ENCODE results near the gene TSC22D1.

The TSC22D1 gene

DNA sequence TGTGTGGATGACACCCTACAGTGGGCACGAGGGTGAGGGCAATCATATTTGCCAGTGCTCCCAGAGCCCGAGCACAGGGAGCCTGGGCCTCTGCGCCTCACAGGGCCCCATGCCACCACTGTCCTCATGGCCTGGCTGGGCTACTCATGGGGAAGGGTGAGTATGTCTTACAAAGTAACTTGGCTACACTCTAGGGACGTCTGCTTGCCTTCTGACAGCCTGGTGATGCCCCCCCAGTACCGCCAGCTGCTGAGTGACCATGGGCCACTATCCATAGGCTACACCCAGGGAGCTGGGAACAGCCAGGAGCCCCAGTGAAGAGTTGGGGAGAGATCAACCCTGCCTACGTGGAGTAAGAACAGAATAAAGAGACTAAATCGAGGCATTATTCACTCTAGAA lies 123.7 kb downstream of the TSC22D1 start:
- DNase-seq (ENCODE audit: low spot score) = no peak

DNA sequence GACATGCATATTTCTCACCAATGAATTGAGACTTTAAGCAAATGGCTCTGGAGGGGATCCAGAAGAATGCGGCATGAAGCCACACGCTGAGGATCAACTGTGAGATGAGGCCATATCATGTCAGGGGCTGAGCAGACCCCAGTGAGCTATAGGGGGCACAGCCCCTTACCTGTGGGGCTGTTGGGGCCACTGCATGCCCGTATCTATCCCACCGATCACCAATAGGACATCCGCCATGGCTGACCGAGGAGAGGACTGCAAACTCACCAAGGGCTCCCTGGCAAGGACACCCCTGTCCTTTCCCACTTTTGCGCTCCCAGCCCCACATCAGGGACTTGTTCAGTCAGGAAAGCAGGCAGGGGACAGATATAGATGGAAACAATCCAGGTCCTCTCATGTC lies 124.5 kb downstream of the TSC22D1 start:
- no peak for DNase-seq (ENCODE audit: low spot score)

DNA sequence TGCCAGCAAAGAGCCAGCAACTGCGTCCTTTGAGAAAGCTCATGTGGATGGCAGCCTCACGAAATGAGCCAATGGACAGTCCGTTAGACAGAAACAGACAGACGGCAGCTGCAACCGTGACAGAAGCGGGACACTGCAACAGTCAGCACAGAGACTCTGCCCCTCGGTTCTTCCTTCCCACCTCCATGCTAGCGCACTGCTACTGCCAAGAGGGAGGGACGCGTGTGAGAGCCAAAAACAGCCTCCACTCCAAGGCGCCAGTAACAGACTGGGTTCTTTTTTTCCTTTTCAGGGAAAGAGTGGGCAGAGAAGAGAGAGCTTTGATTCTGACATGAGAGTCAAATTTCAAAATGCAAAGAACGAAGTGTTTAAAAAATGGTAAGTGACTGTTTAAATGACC lies 125.0 kb downstream of the TSC22D1 start:
- no peak for DNase-seq (ENCODE audit: low spot score)

DNA sequence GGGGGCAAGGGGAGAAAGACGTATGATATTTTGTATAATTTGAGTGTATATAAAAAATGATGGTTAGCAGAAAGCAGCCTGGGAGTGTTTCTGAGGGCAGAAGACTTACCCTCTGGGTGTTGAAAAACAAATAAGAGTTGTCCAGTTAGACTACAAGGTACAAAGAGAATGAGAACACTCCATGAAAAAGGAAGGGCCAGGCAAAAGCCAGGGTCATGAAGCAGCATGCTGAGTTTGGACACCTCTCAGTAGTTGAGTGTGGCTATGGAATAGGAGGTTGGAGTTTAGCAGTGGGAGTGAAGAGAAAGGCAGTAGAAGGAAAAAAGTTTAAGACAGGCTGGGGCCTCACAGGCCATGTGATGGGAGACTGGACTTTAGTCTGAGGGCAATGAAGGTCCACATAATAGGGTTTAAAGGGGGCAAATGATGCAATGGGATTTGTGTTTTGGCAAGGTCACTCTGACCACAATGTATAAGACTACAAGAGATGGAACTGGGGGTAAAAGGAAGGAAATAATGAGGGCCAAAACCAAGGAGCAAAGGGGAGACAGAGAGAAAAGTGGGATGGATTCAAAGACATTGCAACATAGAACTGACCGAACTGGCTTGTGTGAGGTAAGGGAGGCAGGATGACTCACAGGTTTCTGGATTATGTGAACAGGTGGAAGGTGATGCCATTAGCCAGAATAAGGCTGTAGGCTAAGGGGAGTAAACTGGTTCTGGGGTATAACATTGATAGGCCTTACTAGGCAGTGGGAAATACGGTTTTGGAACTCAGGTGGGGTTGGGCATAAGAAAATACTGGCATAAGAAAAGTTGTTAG lies 125.9 kb downstream of the TSC22D1 start:
- no peak for DNase-seq (ENCODE audit: low spot score)

DNA sequence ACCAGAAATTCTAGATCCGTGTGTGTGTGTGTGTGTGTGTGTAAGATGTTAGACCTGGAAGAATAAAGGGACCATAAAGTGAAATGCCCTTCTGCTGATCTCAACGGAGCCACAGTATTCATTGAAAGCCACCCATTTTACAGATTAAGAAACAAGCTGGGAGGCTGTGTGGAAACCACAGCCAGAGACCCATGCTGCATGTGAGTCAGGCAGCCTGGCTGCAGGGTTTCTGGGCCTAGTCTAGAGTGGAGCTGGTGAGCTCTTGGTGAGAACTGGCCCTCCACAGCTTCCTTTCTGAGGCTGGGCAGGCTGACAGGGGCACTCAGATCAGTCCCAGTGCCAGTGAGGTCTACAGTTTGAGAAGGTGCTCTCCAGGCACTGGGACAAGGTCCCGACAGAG lies 127.3 kb downstream of the TSC22D1 start:
- DNase-seq (ENCODE audit: low spot score) = no peak

DNA sequence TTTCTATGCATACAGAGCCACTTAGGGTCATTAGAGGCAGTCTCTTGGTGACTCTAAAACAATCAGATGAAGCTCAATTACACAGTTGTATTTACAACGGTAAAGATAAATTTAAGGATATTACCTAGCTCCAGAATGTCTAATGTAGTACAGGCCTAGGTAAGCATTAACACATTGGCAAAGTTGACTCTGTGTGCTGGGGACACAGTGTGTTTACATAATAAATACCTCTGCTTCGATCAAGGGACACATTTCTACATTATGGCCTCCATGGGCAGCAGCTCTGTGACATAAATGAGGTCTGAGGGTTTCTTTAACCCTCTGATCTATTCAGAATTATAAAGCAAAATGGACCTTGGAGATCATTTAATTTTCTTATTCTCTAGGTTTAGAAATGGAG lies 127.8 kb downstream of the TSC22D1 start:
- DNase-seq (ENCODE audit: low spot score) = no peak

DNA sequence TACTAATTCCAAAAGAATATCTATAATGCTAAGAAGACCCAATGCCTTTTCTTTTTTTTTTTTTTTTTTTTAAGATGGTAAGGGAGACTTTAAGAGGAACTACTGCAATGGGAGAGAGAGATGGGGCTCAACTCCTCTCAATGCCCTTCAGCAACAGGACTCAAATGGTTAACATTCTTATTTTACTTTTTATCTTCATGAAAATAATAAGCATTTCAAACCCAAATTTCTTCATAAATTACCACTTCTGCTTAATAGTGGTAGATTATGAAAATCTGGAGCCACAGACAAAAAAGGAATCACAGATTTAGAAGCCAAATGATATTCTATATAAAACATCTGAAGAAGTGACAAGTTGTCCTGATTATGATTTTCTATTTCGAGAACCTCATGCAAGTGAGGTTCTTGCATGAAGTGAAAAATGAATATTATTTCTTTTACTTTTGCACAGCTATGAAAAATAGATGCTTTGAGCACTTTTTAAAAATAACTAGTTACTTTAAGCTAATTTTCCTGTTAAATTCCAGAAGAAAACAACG lies 128.3 kb downstream of the TSC22D1 start:
- DNase-seq (ENCODE audit: low spot score) = no peak

DNA sequence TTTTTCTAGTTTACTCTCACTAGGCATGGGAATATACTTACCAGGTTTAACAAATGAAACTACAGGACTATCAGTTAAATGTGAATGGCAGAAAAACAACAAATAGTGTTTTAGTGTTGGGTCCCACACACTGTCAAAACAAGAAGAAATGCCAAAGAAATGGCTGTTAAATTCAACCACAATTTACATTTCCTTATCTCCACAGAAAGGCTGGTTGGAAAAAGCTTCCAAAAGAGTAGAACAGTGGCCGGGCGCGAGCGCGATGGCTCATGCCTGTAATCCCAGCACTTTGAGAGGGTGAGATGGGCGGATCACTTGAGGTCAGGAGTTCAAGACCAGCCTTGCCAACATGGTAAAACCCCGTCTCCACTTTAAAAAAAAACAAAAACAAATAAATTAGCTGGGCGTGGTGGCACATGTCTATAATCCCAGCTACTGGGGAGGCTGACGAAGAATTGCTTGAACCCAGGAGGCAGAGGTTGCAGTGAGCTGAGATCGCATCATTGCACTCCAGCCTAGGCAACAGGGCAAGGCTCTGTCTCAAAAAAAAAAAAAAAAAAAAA lies 136.0 kb downstream of the TSC22D1 start:
- DNase-seq (ENCODE audit: low spot score) = no peak

DNA sequence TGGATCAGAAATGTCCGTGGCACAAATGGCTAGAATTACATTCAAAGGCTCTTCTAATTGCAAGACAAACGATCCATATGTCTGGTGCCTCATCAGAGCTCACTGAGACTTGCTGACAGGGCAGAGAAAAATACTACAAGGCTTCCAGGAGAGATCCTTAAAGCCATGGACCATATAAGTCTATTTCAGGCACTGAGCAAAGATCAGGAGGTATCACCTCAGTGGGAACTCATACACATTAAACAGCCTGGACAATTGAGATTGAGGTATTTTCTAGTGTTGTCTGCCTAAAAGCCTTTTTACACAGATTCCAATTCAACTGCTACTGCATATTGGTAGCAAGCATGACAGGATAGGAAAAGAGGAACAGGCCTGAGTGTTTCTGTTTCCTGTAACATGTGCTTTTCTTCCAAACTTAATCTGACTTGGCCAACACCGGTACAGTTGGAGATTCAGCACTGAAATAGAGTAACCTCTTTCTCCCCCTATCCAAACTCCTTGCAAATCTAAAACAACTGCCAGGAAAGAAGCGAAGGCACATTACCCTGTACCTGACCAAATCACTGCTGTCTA lies 136.6 kb downstream of the TSC22D1 start:
- DNase-seq (ENCODE audit: low spot score) = no peak

DNA sequence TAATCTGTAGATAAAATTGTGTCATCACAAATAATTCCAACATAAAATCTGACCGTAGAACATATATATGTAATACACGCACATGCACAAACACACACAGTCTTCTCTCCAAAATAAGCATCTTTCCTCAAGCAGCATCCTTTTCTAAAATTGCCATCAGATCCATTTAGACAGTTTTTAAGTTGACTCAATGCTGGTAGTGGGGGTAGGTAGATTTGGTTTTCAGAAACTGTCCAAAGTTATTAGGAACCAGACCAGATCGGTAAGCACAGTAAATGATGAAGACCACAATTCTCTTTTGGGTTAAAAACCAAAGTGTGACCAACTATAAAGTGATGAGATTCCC lies 137.9 kb downstream of the TSC22D1 start:
- DNase-seq (ENCODE audit: low spot score) = no peak

DNA sequence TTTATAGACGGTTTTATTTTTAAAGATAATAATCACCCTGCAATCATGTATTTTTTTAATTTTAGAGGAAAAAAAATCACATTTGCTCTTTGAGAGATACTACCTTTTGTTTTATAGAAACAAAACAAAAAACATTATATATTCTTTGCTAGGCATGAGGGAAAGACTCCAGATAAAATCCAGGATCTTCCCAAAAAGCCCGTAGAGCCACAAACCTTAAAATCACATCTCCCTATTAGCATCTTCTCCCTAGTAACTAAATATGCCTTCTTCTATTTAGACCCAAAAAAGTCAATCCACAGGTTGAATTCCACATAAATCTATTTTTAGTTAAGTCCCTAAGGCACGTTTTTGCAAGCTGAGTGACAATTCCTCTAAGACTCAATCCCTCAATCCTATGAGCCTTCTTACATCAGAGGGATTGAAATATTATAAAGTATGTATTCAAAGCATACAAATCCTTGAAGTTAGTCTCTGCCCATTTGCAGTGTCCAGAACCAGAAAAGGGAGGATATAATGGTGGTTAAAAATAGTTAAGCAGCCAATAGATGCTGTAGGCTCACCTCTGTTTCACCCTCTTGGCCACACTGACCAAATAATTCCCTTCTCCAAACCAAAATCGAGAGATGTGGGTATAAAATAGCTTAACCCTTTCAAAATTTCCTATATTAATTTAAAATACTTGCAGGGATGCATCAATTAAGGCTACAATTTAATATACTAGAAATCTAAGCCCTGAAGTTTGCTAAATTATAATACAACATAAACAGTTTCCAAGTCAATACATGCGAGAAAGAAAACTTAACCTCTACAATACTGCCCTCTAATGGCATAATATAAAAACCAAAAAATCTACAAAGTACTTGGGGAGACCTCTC lies 138.5 kb downstream of the TSC22D1 start:
- DNase-seq (ENCODE audit: low spot score) = no peak

DNA sequence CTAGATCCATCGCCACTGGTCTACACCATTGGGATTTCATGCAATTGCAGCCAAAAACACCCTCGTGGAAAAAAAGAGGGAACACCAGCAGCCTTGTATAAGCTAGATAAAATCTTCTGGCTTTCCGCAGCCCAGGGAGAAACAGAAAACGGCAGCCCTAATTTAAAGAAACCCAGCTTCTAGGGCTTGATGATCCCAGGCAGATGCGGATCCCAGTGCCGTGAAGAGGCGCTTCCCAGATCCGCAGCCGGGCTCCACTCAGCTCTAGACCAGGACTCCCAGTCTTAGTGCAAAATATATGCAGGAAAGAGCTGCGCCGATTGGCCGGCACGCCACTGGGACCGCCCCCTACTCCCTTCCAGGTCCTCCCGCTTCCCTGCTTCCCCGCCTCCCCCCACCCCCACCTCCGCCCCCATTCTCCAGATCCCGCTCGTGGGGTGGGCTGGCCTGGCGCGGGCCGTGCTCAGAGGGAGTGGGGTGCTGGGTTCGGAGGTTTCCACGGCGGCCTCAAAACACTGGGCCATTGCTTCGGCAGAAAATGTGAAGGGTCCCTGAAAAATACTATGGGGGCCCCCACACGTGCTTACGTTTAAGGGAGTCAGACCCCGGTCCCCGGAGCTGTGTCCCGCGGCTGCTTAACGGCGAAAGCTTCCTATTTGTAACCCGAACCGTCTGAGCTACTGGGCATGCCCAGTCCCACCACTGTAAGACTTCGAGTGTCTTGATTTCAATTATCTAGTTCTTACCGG lies 139.4 kb downstream of the TSC22D1 start:
- DNase-seq (ENCODE audit: low spot score) = peak; percentile 71

DNA sequence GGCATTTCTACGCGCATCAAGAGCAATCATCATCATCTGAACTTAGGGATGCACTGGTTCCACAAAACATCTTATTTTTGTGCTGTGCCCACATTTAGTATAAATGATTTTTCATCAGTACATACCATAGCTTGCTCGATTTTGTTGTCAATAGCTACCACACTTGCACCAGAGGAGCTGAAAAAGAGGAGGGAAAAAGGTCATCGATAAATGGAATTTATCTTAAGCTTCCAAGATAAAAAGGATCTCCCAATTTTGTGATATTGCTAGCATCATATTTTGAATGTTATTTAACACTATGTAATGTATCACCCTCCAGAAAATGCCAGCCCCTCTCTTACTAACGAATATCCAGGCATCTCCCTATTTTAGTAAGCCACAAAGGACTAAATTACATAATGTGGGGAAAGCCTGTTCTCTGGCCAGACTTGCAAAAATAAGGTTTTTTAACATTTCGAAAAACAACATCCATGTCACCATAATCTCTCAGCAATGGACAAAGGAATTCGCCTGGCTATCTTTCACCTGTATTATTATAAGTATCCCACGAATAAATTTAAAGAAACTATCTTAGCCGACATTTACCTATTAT lies 140.1 kb downstream of the TSC22D1 start:
- no peak for DNase-seq (ENCODE audit: low spot score)

DNA sequence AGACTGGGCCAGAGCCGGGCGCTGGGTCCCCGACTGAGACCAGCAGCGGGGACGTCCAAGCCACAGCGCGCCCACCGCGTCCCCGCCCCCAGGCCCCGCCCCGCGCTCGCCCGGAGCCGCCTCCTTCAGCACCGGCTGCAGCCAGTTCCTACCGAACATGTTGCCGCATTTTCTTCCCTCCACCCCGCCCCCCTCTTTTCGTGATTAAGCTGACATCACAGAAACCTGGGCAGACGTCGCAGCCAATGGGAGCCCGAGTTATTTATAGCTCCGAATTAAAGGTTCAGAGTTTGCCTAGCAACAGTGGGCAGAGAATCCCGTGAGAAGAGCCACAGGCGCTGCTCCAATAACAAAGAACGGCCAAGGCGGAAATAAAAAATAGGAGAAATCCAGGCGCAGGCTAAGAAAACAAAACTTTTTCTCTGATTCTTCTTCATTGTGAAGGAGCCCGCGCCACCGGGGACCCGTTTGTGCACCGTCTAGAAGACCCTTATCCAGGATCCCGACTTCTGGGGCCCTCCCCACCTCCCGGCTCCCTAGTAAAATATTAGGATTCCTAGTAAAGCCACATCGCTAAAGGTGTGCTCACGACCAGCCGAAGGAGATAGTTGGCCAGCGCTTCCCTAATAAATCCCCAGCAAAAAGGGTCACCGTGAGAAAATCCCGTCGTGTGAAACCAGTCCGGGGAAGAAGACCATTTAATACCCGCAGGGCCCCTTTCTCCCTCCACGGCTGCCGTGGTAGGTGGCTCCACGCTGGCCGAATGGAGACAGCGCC lies 140.8 kb downstream of the TSC22D1 start:
- DNase-seq (ENCODE audit: low spot score) = peak; percentile 71

DNA sequence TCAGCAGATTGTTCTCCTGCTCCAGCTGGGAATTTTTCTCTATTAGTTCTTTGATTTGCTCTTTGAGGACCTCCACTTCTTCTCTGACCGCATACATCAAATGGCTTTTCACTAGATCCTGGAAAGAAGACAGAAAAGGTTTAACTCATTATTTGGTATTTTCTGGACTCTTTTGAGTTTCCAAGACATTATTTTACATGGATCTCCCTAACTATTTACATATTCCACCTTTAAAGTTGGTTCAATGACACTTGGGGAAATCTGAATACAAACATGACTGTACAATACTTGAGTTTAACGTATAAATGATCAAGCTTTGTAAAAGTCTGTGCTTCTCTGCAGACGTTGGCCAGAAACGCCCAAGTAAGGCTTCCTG lies 141.4 kb downstream of the TSC22D1 start:
- DNase-seq (ENCODE audit: low spot score) = no peak

DNA sequence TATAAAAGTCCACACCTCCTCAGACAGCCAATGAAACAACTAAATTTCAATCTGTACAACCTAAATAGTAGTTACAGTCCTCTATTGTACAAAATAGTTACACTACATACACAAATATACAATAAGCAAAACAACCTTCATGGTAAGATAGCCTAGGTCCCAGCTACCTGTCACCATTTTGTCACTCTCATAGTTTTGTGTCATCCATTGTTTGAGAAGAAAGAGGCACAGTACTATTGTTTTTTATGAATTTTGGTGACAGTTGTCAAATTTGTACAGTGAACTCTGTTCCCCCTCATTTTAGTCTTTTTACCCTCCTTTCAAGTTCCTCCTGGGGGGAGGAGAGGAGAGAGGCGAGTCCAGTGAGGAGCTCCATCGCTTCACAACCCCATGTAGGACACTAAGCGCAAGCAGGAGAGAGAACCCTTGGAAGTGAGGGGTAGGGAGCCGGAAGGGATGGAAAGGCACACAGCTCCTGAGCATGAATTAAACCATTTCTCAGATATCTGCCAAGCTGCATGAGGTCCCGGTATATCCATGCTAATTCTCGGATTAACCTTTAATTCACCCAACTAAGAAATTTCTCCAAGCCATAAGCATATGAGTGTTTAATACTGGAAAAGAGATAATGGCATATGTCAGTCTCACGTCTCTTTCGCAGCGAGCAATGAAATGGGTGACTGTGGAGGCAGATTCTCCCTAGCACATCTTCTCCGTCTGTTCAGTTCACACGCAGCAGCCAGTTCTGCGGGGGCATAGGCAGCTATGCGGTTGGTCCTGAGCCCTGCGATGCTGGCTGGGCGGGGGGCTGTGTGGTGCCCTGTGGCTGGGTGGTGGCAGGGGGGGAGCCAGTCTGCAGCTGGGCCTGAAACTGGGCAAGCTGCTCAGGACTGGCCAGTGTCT lies 142.0 kb downstream of the TSC22D1 start:
- no peak for DNase-seq (ENCODE audit: low spot score)

DNA sequence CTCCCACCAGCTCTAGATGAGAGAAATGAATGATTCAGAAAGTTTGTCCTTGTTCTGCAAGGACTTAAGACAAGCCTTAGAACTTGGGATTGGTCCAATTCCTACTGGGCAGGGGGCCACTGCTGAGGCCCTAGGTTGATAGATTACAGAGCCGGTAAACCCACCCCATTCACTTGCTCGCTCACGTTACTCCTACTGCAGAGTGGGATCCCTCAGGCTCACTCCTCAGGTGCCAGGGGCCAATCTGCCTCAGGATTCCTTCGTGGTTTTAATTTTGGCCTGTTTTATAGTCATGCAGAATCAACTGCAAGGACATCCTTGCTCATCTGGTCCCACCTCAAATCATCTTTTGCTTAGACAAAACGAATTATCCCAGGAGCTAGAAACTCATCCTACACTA lies 143.5 kb downstream of the TSC22D1 start:
- DNase-seq (ENCODE audit: low spot score) = no peak

DNA sequence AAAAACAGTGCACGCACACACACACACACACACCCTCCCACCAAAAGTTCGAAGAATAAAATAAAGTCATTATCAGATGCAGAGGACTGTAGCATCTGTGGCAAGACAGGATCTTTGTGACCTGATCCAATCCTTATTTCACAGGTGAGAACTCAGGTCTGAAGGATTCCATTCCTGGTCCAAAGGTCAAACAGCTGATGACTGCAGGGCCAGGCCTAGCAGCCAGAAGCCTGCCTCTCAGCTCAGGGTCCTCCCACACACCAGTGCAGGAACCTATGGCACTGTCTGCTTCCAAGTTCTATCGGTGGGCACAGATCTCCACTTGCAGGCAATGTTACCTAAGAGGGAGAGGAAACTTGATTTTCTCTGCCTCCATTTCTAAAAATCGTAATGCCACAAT lies 145.0 kb downstream of the TSC22D1 start:
- DNase-seq (ENCODE audit: low spot score) = peak; percentile 44

DNA sequence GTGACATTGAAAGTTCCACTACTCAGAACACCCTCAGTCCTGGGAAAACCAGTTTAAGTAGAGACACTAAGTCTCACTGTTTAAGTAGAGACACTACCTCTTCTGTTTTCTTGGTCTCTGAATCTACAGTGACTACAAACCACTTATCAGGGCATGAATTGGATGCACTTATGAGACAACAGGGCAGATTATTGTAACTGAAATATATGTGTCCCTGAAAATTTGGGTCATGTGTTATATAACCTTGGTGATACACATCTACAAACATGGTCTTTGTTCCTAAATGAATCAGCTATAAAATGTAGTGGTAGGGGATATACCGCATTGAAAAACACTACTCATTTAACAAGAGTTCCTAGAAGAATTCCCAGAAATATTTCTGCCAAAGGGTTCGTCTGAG lies 146.8 kb downstream of the TSC22D1 start:
- no peak for DNase-seq (ENCODE audit: low spot score)

DNA sequence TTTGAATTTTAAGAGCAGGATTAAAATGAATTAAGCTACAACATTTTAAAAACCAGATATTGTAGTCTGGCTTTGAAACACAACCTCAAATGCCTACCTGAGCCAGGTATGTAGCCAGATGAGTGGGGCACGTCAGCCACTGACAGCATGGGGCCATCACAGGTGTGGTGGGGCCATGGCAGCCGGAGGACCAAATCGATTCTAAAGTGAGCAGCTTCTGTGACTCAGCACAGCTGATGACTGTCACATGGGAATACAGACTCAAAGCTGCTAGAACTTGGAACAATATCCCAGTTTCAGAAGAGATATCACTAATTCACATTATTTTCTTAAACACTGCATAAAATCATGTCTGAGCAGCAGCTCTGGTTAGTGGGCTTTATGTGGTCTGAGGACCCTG lies 149.7 kb downstream of the TSC22D1 start:
- no peak for DNase-seq (ENCODE audit: low spot score)

Data from HuH-7.5 (cell line).